IMR-90 (cell line): ENCODE data around the gene FAM193A. TPM values are rescaled to one million over a fixed set of nuclear protein-coding genes. Genes with fewer than 3 reads are reported as not detected.

Experiments used
- ATAC-seq: fragments of 200-7000 bp; cut with Tn5 transposase; 2 replicates; pipeline ENCODE4 v1.9.1; 2020; ENCODE audit warnings: low read depth, mild to moderate bottlenecking, moderate library complexity
- BruUV-seq: library from RNA; stranded (reverse); fragments of 400-500 nt; replicated peaks from 2 replicates; lab custom pipeline; 2021; lab: Mats Ljungman, UMichigan
- CTCF ChIA-PET: fragments of 300-600 bp; formaldehyde crosslinking; extraction: SDS; loops from one replicate; lab custom pipeline; 2021; ENCODE audit warnings: antibody characterized with exemption; lab: Yijun Ruan, JAX
- POLR2A ChIA-PET: fragments of 300-600 bp; sonication (Branson Sonifier 250); formaldehyde crosslinking; loops from one replicate; lab custom pipeline; 2022; ENCODE audit warnings: antibody characterized with exemption; ENCODE audit not compliant: unreplicated experiment; lab: Charles Lee
- DNase-seq: peaks from one replicate; pipeline ENCODE4 v3.0.0; 2013
- H2AFZ ChIP-seq: replicated peaks from 2 replicates; pipeline ENCODE3; 2013; ENCODE audit warnings: low read length, mild to moderate bottlenecking; ENCODE audit not compliant: poor library complexity
- H2AK5ac ChIP-seq: 2 replicates; pipeline ENCODE4 v1.6.1; 2013; ENCODE audit warnings: low read depth, low read length, inconsistent platforms
- H2AK9ac ChIP-seq: replicated peaks from 2 replicates; pipeline ENCODE3; 2013; ENCODE audit warnings: mild to moderate bottlenecking, low read depth, low read length, moderate library complexity; ENCODE audit not compliant: poor library complexity
- H2BK120ac ChIP-seq: 2 replicates; pipeline ENCODE4 v1.6.1; 2013; ENCODE audit warnings: low read depth, low read length, inconsistent platforms
- H2BK15ac ChIP-seq: 3 replicates; pipeline ENCODE4 v1.6.1; 2013; ENCODE audit warnings: low read depth, low read length, inconsistent platforms
- H2BK20ac ChIP-seq: 2 replicates; pipeline ENCODE4 v1.6.1; 2013; ENCODE audit warnings: low read depth, mild to moderate bottlenecking, inconsistent platforms, low read length, moderate library complexity
- H2BK5ac ChIP-seq: 2 replicates; pipeline ENCODE4 v1.6.1; 2013; ENCODE audit warnings: mild to moderate bottlenecking, low read depth, low read length, inconsistent platforms; ENCODE audit not compliant: poor library complexity, severe bottlenecking
- H3K14ac ChIP-seq: replicated peaks from 2 replicates; pipeline ENCODE4 v1.6.1; 2013; ENCODE audit warnings: low read depth, low read length, inconsistent platforms
- H3K18ac ChIP-seq: 2 replicates; pipeline ENCODE4 v1.6.1; 2013; ENCODE audit warnings: low read depth, low read length, control low read depth
- H3K23ac ChIP-seq: 2 replicates; pipeline ENCODE4 v1.6.1; 2013; ENCODE audit warnings: low read depth, low read length, inconsistent platforms
- H3K27ac ChIP-seq: 2 replicates; pipeline ENCODE4 v1.5.1; 2013; ENCODE audit warnings: mild to moderate bottlenecking, control low read depth, low read length; ENCODE audit not compliant: insufficient read depth
- H3K27me3 ChIP-seq: 2 replicates; pipeline ENCODE4 v1.6.1; 2013; ENCODE audit warnings: low read length; ENCODE audit not compliant: control insufficient read depth, insufficient read depth
- H3K36me3 ChIP-seq: 2 replicates; pipeline ENCODE4 v1.6.1; 2013; ENCODE audit warnings: low read length, mixed read lengths; ENCODE audit not compliant: control insufficient read depth, insufficient read depth
- H3K4ac ChIP-seq: 2 replicates; pipeline ENCODE4 v1.6.1; 2013; ENCODE audit warnings: low read depth, low read length, inconsistent platforms
- H3K4me1 ChIP-seq: 2 replicates; pipeline ENCODE4 v1.6.1; 2013; ENCODE audit warnings: low read length, mixed read lengths; ENCODE audit not compliant: control insufficient read depth, insufficient read depth
- H3K4me2 ChIP-seq: 2 replicates; pipeline ENCODE4 v1.6.1; 2013; ENCODE audit warnings: low read depth, mild to moderate bottlenecking, control low read depth, low read length, moderate library complexity
- H3K4me3 ChIP-seq: 2 replicates; pipeline ENCODE4 v1.5.1; 2013; ENCODE audit warnings: low read depth, mild to moderate bottlenecking, control low read depth, low read length, moderate library complexity; ENCODE audit not compliant: insufficient read depth
- H3K56ac ChIP-seq: 2 replicates; pipeline ENCODE4 v1.6.1; 2013; ENCODE audit warnings: low read length, inconsistent platforms; ENCODE audit not compliant: insufficient read depth; ENCODE audit errors: extremely low read depth
- H3K79me1 ChIP-seq, 2 experiments: 2 replicates each; pipeline ENCODE4 v1.6.1; 2013; ENCODE audit warnings: low read length in 2 of 2, inconsistent platforms in 1 of 2, low read depth in 1 of 2
- H3K9ac ChIP-seq: 2 replicates; pipeline ENCODE4 v1.6.1; 2013; ENCODE audit warnings: low read depth, low read length, control low read depth
- H3K9me1 ChIP-seq: 2 replicates; pipeline ENCODE4 v1.6.1; 2013; ENCODE audit warnings: low read length, inconsistent platforms; ENCODE audit not compliant: insufficient read depth
- H3K9me3 ChIP-seq: 2 replicates; pipeline ENCODE4 v1.6.1; 2013; ENCODE audit warnings: low read length; ENCODE audit not compliant: control insufficient read depth, insufficient read depth
- H4K20me1 ChIP-seq: 2 replicates; pipeline ENCODE4 v1.6.1; 2013; ENCODE audit warnings: low read length, inconsistent platforms; ENCODE audit not compliant: insufficient read depth
- H4K5ac ChIP-seq: 2 replicates; pipeline ENCODE4 v1.6.1; 2013; ENCODE audit warnings: mild to moderate bottlenecking, low read depth, low read length, control low read depth
- H4K8ac ChIP-seq, 2 experiments: 2 replicates each; pipeline ENCODE4 v1.6.1; 2013; ENCODE audit warnings: low read depth in 2 of 2, low read length in 2 of 2, control low read depth in 1 of 2, inconsistent platforms in 1 of 2
- H4K91ac ChIP-seq: 2 replicates; pipeline ENCODE4 v1.6.1; 2013; ENCODE audit warnings: low read depth, low read length, inconsistent platforms; ENCODE audit not compliant: insufficient read depth
- CEBPB ChIP-seq: IDR thresholded peaks from 2 replicates; pipeline ENCODE4 v1.6.1; 2012; ENCODE audit warnings: low read depth, low read length, improper control_type of control experiment
- CTCF ChIP-seq: conservative IDR thresholded peaks from 2 replicates; pipeline ENCODE4 v1.5.1; 2012; ENCODE audit warnings: mild to moderate bottlenecking, low read depth, low read length, improper control_type of control experiment
- FOS ChIP-seq: fragments of 150-350 bp; IDR thresholded peaks from 2 replicates; pipeline ENCODE4 v1.6.1; 2016; ENCODE audit warnings: low read depth, low read length
- RFX5 ChIP-seq: IDR thresholded peaks from 2 replicates; pipeline ENCODE4 v1.8.0; 2012; ENCODE audit warnings: low read depth, mild to moderate bottlenecking, low read length, moderate library complexity
- WGBS, 2 experiments: methylation state at CpG; one replicate each; pipeline versions ENCODE4 v1.1.5 to v1.1.7; 2013; ENCODE audit warnings: missing lambda C conversion rate in 2 of 2; ENCODE audit not compliant: insufficient read length in 1 of 2; ENCODE audit errors: extremely low coverage in 2 of 2; 5-methylcytosine and 5-hydroxymethylcytosine counted together
- dilution Hi-C: fragments of 300-500 bp; cut with HindIII; formaldehyde crosslinking; loops from one replicate; pipeline ENCODE4 v1.14.3; 2018; ENCODE audit warnings: low sequenced_read_pairs; ENCODE audit not compliant: unreplicated experiment
- in situ Hi-C: fragments of 300-500 bp; cut with MboI; formaldehyde crosslinking; loops from 3 replicates; pipeline ENCODE4 v1.14.3; 2019; ENCODE audit warnings: low sequenced_read_pairs, inconsistent platforms, mixed read lengths
- intact Hi-C: fragments of 100-400 bp; cut with micrococcal nuclease; formaldehyde crosslinking; loops from 2 replicates; pipeline ENCODE4 v1.10.0; 2022
- polyA plus RNA-seq, 3 experiments: library from polyadenylated mRNA; depleted of rRNA; stranded (reverse); fragments of >200 nt; gene quantifications; 2 replicates each; pipeline ENCODE4 v1.2.3, GENCODE V29; 2012; ENCODE audit warnings: low replicate concordance in 1 of 3
- total RNA-seq: library from RNA; depleted of rRNA; stranded (reverse); fragments of >200 nt; gene quantifications from 2 replicates; pipeline ENCODE4 v1.2.3, GENCODE V29; 2012

FAM193A gene
- total and polyA plus RNA-seq, 2 of the 4 experiments (the other 2 are of a cell fraction), result 6.8 to 11.0 TPM

DNA sequence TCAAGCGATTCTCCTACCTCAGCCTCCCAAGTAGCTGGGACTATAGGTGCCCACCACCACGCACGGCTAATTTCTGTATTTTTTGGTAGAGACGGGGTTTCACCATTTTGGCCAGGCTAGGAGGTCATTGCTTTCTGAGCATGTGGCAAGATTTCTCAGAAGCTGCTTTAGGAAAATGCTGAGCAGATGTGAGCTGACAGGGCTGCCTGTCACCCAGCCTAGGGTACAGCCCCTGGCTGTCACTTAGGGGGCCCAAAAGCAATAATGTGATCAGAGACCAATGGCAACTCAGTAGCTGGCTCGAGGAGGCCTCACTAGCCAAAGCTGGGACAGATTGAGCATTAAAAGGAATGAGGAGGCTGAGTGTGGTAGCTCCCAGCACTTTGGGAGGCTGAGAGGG is 154.9 kb downstream of the FAM193A start:
- Histone ChIP-seq H3K4me1 (no peaks in the 10 kb centered on the region), H3K27ac (no peak overlapping the region), H3K4ac (no peak overlapping the region), H3K14ac (no peak overlapping the region), H2BK5ac (no peak overlapping the region), H2AK5ac (no peak overlapping the region), H3K9me1 (peaks cover 21% of the 10 kb centered on the region), H2AK9ac (no peak overlapping the region), H3K23ac (no peak overlapping the region), H3K9me3 (no peaks in the 10 kb centered on the region), H4K5ac (no peak overlapping the region), H3K56ac (no peak overlapping the region), H4K91ac (no peak overlapping the region), H2BK20ac (no peak overlapping the region), H4K20me1 (no peaks in the 10 kb centered on the region; the same call in 1 of the 2 replicates), H2BK120ac (no peak overlapping the region), H3K9ac (no peak overlapping the region), H3K27me3 (no peaks in the 10 kb centered on the region), H3K4me3 (no peak overlapping the region), H3K4me2 (no peak overlapping the region), H4K8ac (no peak overlapping the region), H3K79me1 (peaks cover 22 to 52% of the 10 kb centered on the region in 2 experiments; a peak in 3 of 4 replicates), H2BK15ac (no peak overlapping the region), H3K18ac (no peak overlapping the region), H2AFZ (no peak overlapping the region), H3K36me3 (peaks cover 67% of the 10 kb centered on the region)
- intact Hi-C loops, result no loop called here
- DNase-seq (no peak), ATAC-seq (no peak)
- no TSS peak for BruUV-seq
- dilution Hi-C loops, result no loop called here
- POLR2A ChIA-PET, result no interaction called here
- in situ Hi-C loops, result no loop called here
- TF ChIP-seq CEBPB, result no peak
- TF ChIP-seq RFX5, result no peak
- TF ChIP-seq CTCF, result no peak
- no peak for TF ChIP-seq FOS
- CTCF ChIA-PET, result no interaction called here
- WGBS, 2 experiments, result 100% methylated on average over 3 of the region's 5 CpGs; no CpG with 5 or more reads in 1 of the 2 experiments
